ENCODE measurements around the gene NPR3.

The NPR3 gene

DNA sequence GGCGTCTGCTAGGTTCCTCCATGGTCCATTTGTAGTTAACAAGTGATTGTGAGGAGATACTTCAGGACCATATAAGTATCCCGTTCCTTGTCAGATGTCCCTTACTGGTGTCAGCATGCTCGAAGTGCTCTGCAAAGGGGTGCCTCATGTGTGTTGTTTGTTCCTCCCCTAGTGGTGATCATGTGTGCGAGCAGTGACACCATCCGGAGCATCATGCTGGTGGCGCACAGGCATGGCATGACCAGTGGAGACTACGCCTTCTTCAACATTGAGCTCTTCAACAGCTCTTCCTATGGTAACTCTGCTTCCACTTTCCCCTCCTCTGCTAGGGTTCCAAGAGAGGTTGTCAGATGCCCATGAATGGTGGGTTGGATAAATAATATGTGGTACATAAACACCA lies 13.4 kb downstream of the NPR3 start:
- Mint-ChIP-seq H3K27ac (no peak overlapping the region), H3K4me1 (no peaks in the 10 kb centered on the region), H3K9me3 (peaks cover 16% of the 10 kb centered on the region), H3K36me3 (ENCODE audit: low read depth) (no peaks in the 10 kb centered on the region), H3K4me3 (no peak overlapping the region), H3K27me3 (ENCODE audit: low read depth, poor library complexity) (peaks cover 18% of the 10 kb centered on the region)
- TF ChIP-seq, protein P1, sequence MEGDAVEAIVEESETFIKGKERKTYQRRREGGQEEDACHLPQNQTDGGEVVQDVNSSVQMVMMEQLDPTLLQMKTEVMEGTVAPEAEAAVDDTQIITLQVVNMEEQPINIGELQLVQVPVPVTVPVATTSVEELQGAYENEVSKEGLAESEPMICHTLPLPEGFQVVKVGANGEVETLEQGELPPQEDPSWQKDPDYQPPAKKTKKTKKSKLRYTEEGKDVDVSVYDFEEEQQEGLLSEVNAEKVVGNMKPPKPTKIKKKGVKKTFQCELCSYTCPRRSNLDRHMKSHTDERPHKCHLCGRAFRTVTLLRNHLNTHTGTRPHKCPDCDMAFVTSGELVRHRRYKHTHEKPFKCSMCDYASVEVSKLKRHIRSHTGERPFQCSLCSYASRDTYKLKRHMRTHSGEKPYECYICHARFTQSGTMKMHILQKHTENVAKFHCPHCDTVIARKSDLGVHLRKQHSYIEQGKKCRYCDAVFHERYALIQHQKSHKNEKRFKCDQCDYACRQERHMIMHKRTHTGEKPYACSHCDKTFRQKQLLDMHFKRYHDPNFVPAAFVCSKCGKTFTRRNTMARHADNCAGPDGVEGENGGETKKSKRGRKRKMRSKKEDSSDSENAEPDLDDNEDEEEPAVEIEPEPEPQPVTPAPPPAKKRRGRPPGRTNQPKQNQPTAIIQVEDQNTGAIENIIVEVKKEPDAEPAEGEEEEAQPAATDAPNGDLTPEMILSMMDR (IDR thresholded peaks at IDR 0.05), result no peak
- no peak for DNase-seq

DNA sequence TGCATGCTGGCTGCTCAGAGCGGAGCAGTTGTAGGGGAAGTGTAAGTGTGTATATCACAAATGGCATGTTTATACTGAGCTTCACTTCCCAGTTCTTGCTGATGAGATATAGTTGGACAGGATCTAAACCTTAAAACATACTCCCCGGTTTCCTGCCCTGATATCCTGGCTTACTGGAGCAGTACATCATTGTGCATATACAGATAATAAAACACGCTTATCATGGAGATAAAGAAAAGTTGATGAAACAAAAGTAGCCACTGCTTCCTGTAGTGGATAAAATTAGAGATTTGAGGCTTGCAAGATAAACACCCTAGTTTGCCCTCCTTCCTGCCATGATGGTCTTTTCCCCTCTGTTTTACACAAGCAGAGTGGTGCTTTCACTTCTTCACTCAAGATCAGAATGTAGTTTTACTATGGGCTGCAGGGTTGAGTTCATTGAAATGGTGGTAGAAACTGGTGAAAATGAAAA lies 15.0 kb downstream of the NPR3 start:
- Mint-ChIP-seq H3K9me3 (peaks cover 6% of the 10 kb centered on the region), H3K4me3 (no peak overlapping the region), H3K4me1 (no peaks in the 10 kb centered on the region), H3K27ac (no peak overlapping the region), H3K36me3 (ENCODE audit: low read depth) (no peaks in the 10 kb centered on the region), H3K27me3 (ENCODE audit: low read depth, poor library complexity) (peaks cover 18% of the 10 kb centered on the region)
- DNase-seq, result no peak
- TF ChIP-seq, protein P1 (IDR thresholded peaks at IDR 0.05), result no peak

DNA sequence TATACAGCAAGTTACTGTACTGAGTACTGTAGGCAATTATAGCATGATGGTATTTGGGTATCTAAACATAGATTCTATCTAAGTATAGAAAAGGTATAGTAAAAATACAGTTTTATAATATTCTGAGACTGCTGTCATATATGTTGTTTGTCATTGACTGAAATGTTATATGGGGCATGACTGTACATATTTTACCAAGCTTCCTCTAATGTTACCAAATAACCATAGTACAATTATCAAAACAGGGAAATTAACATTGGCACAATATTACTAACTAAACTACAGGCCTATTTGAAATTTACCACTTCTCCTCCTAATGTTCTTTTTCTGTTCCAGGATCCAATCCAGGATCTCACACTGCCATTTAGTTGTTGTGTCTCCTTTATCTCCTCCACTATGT lies 18.5 kb downstream of the NPR3 start:
- Mint-ChIP-seq H3K4me1 (no peaks in the 10 kb centered on the region), H3K27me3 (ENCODE audit: low read depth, poor library complexity) (peaks cover 6% of the 10 kb centered on the region), H3K4me3 (no peak overlapping the region), H3K36me3 (ENCODE audit: low read depth) (no peaks in the 10 kb centered on the region), H3K9me3 (peaks cover 3% of the 10 kb centered on the region), H3K27ac (no peak overlapping the region)
- TF ChIP-seq, protein P1 (IDR thresholded peaks at IDR 0.05), result no peak
- no peak for DNase-seq

DNA sequence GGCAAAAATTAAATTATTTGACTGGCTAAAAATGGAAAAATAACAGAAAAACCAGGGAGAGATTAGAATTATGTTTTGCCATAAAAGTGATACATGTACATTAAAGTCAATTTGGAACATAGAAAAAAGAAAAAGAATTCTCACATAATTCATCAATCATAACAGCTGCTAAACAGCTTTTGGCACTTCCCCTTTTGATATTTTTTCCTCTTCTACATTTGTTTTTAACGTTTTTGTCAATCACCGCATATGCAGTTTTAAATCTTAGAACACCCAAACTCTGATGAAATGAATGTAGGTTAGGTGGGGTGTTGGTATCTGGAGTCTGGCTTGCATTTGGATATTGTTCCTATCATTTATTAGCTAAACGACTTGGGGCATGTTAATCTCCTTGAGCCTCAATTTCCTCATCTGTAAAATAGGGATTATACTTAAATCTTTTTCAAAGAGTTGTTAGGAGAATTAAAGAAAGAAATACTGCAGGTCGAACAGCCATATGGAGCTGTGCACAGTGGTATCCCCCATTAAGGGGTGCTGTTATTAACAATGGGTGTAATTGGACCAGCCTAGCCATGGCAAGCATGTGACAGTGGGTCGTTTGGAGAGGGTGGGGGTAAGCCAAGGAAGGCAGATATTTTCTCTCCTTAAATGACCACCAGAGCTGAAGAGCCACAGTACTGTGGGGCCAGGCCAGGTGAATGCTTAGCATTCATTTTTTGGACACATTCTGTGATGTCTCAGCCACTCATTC lies 22.6 kb downstream of the NPR3 start:
- H3K4me1 Mint-ChIP-seq, result peaks cover 6% of the 10 kb centered on the region

DNA sequence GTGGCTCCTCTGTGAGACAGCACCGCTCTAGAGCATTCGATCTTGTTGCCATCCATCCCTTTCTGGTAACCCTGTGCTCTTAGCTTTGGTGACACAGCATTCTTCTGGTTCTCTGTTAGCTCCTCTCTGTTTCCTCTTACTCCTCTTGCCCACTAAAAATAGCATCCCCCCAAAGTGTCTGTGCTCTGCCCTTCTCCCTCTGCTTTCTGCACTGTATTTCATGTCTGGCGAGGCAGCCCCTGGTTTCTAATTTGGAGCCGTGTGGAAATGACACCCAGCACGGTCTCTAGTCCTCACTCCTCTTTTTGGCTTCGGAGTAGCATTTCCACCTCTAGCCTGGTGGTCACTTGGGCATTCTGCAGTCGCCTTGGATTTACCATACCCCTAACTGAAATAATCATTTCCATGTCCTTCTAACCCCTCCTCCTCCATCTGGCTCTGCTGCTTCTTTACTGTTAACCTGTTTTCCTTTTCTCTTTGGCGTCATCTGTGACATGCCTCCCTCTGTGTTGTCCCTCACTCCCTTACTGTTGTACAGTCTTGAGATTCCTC lies 23.8 kb downstream of the NPR3 start:
- Mint-ChIP-seq H3K27me3 (ENCODE audit: low read depth, poor library complexity) (peaks cover 18% of the 10 kb centered on the region), H3K9me3 (peaks cover 3% of the 10 kb centered on the region), H3K4me1 (peaks cover 6% of the 10 kb centered on the region), H3K27ac (no peak overlapping the region), H3K36me3 (ENCODE audit: low read depth) (no peaks in the 10 kb centered on the region), H3K4me3 (no peak overlapping the region)
- DNase-seq, result no peak
- TF ChIP-seq, protein P1 (IDR thresholded peaks at IDR 0.05), result no peak

More for the DNA sequence above, 22.6 kb downstream of the NPR3 start:
- Mint-ChIP-seq H3K9me3 (peaks cover 3% of the 10 kb centered on the region), H3K36me3 (ENCODE audit: low read depth) (no peaks in the 10 kb centered on the region), H3K4me3 (no peak overlapping the region), H3K27ac (no peak overlapping the region), H3K27me3 (ENCODE audit: low read depth, poor library complexity) (peaks cover 18% of the 10 kb centered on the region)
- TF ChIP-seq, protein P1 (IDR thresholded peaks at IDR 0.05), result no peak
- no peak for DNase-seq

DNA sequence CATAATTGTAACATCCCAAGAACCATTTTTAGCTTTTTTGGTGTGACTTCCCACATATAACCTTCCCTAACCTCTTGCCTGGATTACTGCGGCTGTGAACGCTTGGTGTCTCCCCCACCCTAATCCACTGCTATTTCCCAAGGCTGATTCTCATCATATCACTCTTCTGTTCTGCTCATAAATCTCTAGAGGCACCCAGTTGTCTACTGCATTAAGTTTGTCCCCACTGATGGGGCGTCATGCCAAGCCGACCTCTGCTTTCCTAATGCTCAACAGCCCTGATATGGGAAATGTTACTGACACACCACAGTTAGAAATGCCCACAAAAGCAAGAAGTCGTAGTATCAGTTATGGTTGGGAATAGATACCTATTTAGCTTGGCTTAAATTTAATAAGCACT lies 24.4 kb downstream of the NPR3 start:
- H3K36me3 Mint-ChIP-seq (ENCODE audit: low read depth), result no peaks in the 10 kb centered on the region
- peaks cover 18% of the 10 kb centered on the region for H3K27me3 Mint-ChIP-seq (ENCODE audit: low read depth, poor library complexity)
- TF ChIP-seq, protein P1 (IDR thresholded peaks at IDR 0.05), result no peak
- H3K4me3 Mint-ChIP-seq, result no peak overlapping the region
- H3K9me3 Mint-ChIP-seq, result peaks cover 3% of the 10 kb centered on the region
- no peak overlapping the region for H3K27ac Mint-ChIP-seq
- peaks cover 6% of the 10 kb centered on the region for H3K4me1 Mint-ChIP-seq
- no peak for DNase-seq
